K562 (cell line): ENCODE data around the gene VRK3. TPM values are rescaled to one million over a fixed set of nuclear protein-coding genes. Genes with fewer than 3 reads are reported as not detected.
A peak's percentile ranks its signal among the peaks of the same experiment; 100 is the strongest.
"Not testable (repeated sequence)": the region's sequence is repeated elsewhere in the genome, so short reads cannot be mapped to it uniquely, and the experiment has no call there.

ENCODE experiments used
- ATAC-seq: fragments of 200-7000 bp; cut with Tn5 transposase; 3 replicates; pipeline ENCODE4 v1.9.1; 2020; ENCODE audit warnings: moderate library complexity
- BruUV-seq: library from RNA; stranded (reverse); fragments of 400-500 nt; replicated peaks from 2 replicates; lab custom pipeline; 2021; lab: Mats Ljungman, UMichigan
- CTCF ChIA-PET: fragments of 300-600 bp; formaldehyde crosslinking; extraction: SDS; loops from one replicate; lab custom pipeline; 2021; ENCODE audit warnings: low intra/inter-chr PET ratio; lab: Yijun Ruan, JAX
- POLR2A ChIA-PET: fragments of 300-600, 350-650 bp; sonication (Branson Sonifier 250); formaldehyde crosslinking; extraction: SDS; loops from one replicate; lab custom pipeline; 2021; ENCODE audit warnings: antibody characterized with exemption, inconsistent platforms; lab: Yijun Ruan, JAX
- DNase-seq, 4 experiments: peaks; one replicate each; pipeline versions ENCODE4 v3.0.0 to v3.0.0-alpha.2; 2011 to 2018; ENCODE audit warnings: low spot score in 3 of 4, mixed read lengths in 3 of 4; ENCODE audit errors: extremely low read depth in 1 of 4
- FAIRE-seq: peaks from 2 replicates; lab custom pipeline; 2011; peaks lifted over from hg19 to GRCh38; lab: Jason Lieb, UNC
- H2AFZ ChIP-seq: 2 replicates; pipeline ENCODE4 v1.6.0; 2011; ENCODE audit warnings: low read depth, low read length, control low read depth, inconsistent platforms
- H3K27ac ChIP-seq: fragments of 200-600 bp; 3 replicates; pipeline ENCODE4 v1.8.0; 2011; ENCODE audit warnings: low read depth, mild to moderate bottlenecking, control low read depth, inconsistent platforms, low read length, moderate library complexity, mixed read lengths; ENCODE audit errors: extremely low read depth
- H3K27me3 ChIP-seq, 2 experiments: fragments of 300-600 bp in 1 of 2; 2 replicates in 1 of 2; 3 replicates in 1 of 2; pipeline versions ENCODE4 v1.6.0 to v1.8.0; 2011; ENCODE audit warnings: inconsistent platforms in 2 of 2, low read length in 2 of 2, mild to moderate bottlenecking in 1 of 2, mixed read lengths in 1 of 2, moderate library complexity in 1 of 2; ENCODE audit not compliant: control insufficient read depth in 2 of 2, insufficient read depth in 2 of 2
- H3K36me3 ChIP-seq: fragments of 300-600 bp; 3 replicates; pipeline ENCODE4 v1.8.0; 2011; ENCODE audit warnings: mild to moderate bottlenecking, low read length, inconsistent platforms; ENCODE audit not compliant: control insufficient read depth, insufficient read depth
- H3K4me1 ChIP-seq, 2 experiments: fragments of 200-600 bp in 1 of 2; replicated peaks in 1 of 2; 2 replicates in 1 of 2; 3 replicates in 1 of 2; pipeline versions ENCODE4 v1.5.1 to v1.8.0; 2011; ENCODE audit warnings: inconsistent platforms in 2 of 2, low read length in 2 of 2, mild to moderate bottlenecking in 1 of 2, mixed read lengths in 1 of 2, moderate library complexity in 1 of 2; ENCODE audit not compliant: control insufficient read depth in 2 of 2, insufficient read depth in 2 of 2
- H3K4me2 ChIP-seq: 2 replicates; pipeline ENCODE4 v1.6.1; 2011; ENCODE audit warnings: low read length, control low read depth, inconsistent platforms, mixed read lengths; ENCODE audit not compliant: insufficient read depth
- H3K4me3 ChIP-seq: fragments of 200-600 bp; sonication (generic), shearing (Covaris generic); 2 replicates; pipeline ENCODE4 v1.5.1; 2016; ENCODE audit warnings: control low read depth, inconsistent platforms
- H3K79me2 ChIP-seq: fragments of 200-600 bp; 3 replicates; pipeline ENCODE4 v1.8.0; 2011; ENCODE audit warnings: low read length, inconsistent platforms; ENCODE audit not compliant: control insufficient read depth, insufficient read depth
- H3K9ac ChIP-seq, 2 experiments: 2 replicates each; pipeline versions ENCODE4 v1.6.0 to v1.6.1; 2011; ENCODE audit warnings: low read depth in 2 of 2, low read length in 2 of 2, control low read depth in 1 of 2, inconsistent platforms in 1 of 2, mild to moderate bottlenecking in 1 of 2, mixed read lengths in 1 of 2; ENCODE audit not compliant: insufficient read depth in 1 of 2
- H3K9me1 ChIP-seq: one replicate; pipeline ENCODE4 v1.6.0; 2011; ENCODE audit warnings: inconsistent platforms, mild to moderate bottlenecking, low read length, moderate library complexity; ENCODE audit not compliant: control insufficient read depth, insufficient read depth
- H3K9me3 ChIP-seq: replicated peaks from 2 replicates; pipeline ENCODE4 v1.5.1; 2011; ENCODE audit warnings: low read depth, low read length, inconsistent platforms; ENCODE audit not compliant: control insufficient read depth, insufficient read depth
- H4K20me1 ChIP-seq: replicated peaks from 2 replicates; pipeline ENCODE4 v1.6.1; 2011; ENCODE audit warnings: low read length, inconsistent platforms, mixed read lengths; ENCODE audit not compliant: control insufficient read depth, insufficient read depth
- ARID1B ChIP-seq: fragments of 450-650 bp; IDR thresholded peaks from 2 replicates; pipeline ENCODE4 v1.6.1; 2016; ENCODE audit warnings: antibody characterized with exemption, mild to moderate bottlenecking, inconsistent platforms
- BCOR ChIP-seq: fragments of 450-650 bp; IDR thresholded peaks from 2 replicates; pipeline ENCODE4 v1.6.1; 2016
- NRF1 ChIP-seq, 2 experiments: fragments of 450-650 bp; IDR thresholded peaks in 1 of 2; conservative IDR thresholded peaks in 1 of 2; 2 replicates each; pipeline ENCODE4 v1.6.1; 2014; ENCODE audit warnings: mild to moderate bottlenecking in 2 of 2
- PRDM10 ChIP-seq: fragments of 450-650 bp; IDR thresholded peaks from 2 replicates; pipeline ENCODE4 v1.6.1; 2018; ENCODE audit not compliant: partially characterized antibody
- RBM22 ChIP-seq: fragments of 200-400 bp; formaldehyde crosslinking; IDR thresholded peaks from 2 replicates; pipeline ENCODE4 v1.6.1; 2018; ENCODE audit warnings: low read length, low read depth; ENCODE audit not compliant: poor library complexity, severe bottlenecking
- RBM25 ChIP-seq: fragments of 200-400 bp; formaldehyde crosslinking; IDR thresholded peaks from 2 replicates; pipeline ENCODE4 v1.6.1; 2018; ENCODE audit warnings: low read length, low read depth, moderate library complexity; ENCODE audit not compliant: severe bottlenecking
- SMARCA5 ChIP-seq: fragments of 450-650 bp; IDR thresholded peaks from 2 replicates; pipeline ENCODE4 v1.6.1; 2016
- ZBTB17 ChIP-seq: fragments of 450-650 bp; formaldehyde crosslinking; IDR thresholded peaks from 2 replicates; pipeline ENCODE4 v1.4.0; 2020; ENCODE audit warnings: mild to moderate bottlenecking
- ZNF121 ChIP-seq: sonication (generic); formaldehyde crosslinking; conservative IDR thresholded peaks from 2 replicates; pipeline ENCODE4 v1.8.0; 2022; ENCODE audit warnings: missing genetic modification reagents
- WGBS: fragments of 100-300 bp; shearing (Covaris generic); methylation state at CpG from one replicate; pipeline ENCODE4 v1.1.6; 2016; ENCODE audit warnings: low coverage, mixed read lengths; ENCODE audit not compliant: insufficient coverage; ENCODE audit errors: missing lambda C conversion rate; 5-methylcytosine and 5-hydroxymethylcytosine counted together
- in situ Hi-C: fragments of 300-500 bp; cut with MboI; formaldehyde crosslinking; loops from 4 replicates; pipeline ENCODE4 v1.15.0; 2018; ENCODE audit warnings: inconsistent platforms, mixed read lengths
- intact Hi-C: fragments of 100-400 bp; cut with micrococcal nuclease; formaldehyde crosslinking; loops from 2 replicates; pipeline ENCODE4 v1.14.2; 2022
- polyA plus RNA-seq, 8 experiments: library from polyadenylated mRNA; depleted of rRNA in 4 of 8; stranded (reverse) in 5 of 8; unstranded in 3 of 8; fragments of >200 nt; fragmentation: Nextera tagmentation in 2 of 8; fragmentation: Illumina TruSeq in 1 of 8; extraction: Ambion mirVana in 2 of 8; extraction: Trizol in 1 of 8; gene quantifications; 2 replicates each; pipeline versions ENCODE4 v1.2.1 to v1.2.3, GENCODE V29; 2011 to 2014; ENCODE audit warnings: inconsistent platforms in 1 of 8, missing spikeins in 1 of 8
- total RNA-seq, 7 experiments: library from RNA; depleted of rRNA in 6 of 7; stranded (reverse); fragments of >200 nt in 6 of 7; fragmentation: Illumina TruSeq in 2 of 7; extraction: Trizol in 2 of 7; gene quantifications; 2 replicates each; pipeline versions ENCODE4 v1.2.1 to v1.2.3, GENCODE V29; 2011 to 2021; ENCODE audit warnings: low replicate concordance in 1 of 7
- TF ChIP-seq, protein P1 (sequence below): fragments of 250-450 bp; sonication (Bioruptor Pico); IDR thresholded peaks from 2 replicates; pipeline ENCODE4 v1.9.0; 2021; ENCODE audit warnings: mild to moderate bottlenecking, inconsistent platforms
- TF ChIP-seq, protein P2 (sequence below): fragments of 450-650 bp; IDR thresholded peaks from 2 replicates; pipeline ENCODE4 v1.6.1; 2016; ENCODE audit warnings: borderline replicate concordance

VRK3 gene
- total and polyA plus RNA-seq, 9 of the 15 experiments (the other 6 are each of a cell fraction or from before 2014, with no cell fraction given), result 25.6 to 94.3 (median 42.9) TPM

DNA sequence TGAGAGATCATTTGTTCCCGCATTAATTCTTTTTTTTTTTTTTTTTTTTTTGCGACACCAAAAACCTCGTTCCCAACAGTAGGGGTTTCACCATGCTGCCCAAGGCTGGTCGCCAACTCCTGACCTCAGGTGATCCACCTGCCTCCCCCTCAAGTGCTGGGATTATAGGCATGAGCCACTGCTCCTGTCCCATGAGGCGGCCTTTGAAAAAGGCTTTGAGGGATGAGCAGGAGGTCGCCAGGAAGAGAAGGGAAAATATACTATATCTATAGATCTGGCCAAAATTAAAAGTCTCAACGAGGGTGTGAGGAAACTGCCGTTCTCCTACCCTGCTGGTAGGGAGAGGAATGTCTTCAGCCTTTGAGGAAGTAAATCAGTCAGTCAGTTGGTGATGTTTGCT, 26.8 kb upstream of the VRK3 start (continued):
- TF ChIP-seq, protein P1, sequence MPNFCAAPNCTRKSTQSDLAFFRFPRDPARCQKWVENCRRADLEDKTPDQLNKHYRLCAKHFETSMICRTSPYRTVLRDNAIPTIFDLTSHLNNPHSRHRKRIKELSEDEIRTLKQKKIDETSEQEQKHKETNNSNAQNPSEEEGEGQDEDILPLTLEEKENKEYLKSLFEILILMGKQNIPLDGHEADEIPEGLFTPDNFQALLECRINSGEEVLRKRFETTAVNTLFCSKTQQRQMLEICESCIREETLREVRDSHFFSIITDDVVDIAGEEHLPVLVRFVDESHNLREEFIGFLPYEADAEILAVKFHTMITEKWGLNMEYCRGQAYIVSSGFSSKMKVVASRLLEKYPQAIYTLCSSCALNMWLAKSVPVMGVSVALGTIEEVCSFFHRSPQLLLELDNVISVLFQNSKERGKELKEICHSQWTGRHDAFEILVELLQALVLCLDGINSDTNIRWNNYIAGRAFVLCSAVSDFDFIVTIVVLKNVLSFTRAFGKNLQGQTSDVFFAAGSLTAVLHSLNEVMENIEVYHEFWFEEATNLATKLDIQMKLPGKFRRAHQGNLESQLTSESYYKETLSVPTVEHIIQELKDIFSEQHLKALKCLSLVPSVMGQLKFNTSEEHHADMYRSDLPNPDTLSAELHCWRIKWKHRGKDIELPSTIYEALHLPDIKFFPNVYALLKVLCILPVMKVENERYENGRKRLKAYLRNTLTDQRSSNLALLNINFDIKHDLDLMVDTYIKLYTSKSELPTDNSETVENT (CRISPR knock-in tag), result no peak
- TF ChIP-seq ZBTB17 (CRISPR knock-in tag) (no peak), RBM22 (no peak)

- 48% methylated on average over 16 of the region's 16 CpGs for WGBS
- FAIRE-seq, H4K20me1 ChIP-seq, H3K27ac ChIP-seq, DNase-seq, intact Hi-C loops, ATAC-seq, H3K79me2 ChIP-seq, BruUV-seq, H3K27me3 ChIP-seq, H3K9me1 ChIP-seq, in situ Hi-C loops: not testable (repeated sequence)
- Histone ChIP-seq H3K4me3 (peak overlapping the region; percentile 52), H3K9me3 (peaks cover 21% of the 10 kb centered on the region), H3K36me3 (peaks cover 20% of the 10 kb centered on the region), H3K4me1 (peaks cover 10 to 11% of the 10 kb centered on the region in 2 experiments; a peak in 4 of 5 replicates), H2AFZ (peak overlapping the region; percentile 78), H3K4me2 (peak overlapping the region; percentile 84), H3K9ac (peak overlapping the region; percentile 40 to 77; a peak in 2 of 4 replicates)
- ChIA-PET CTCF (interaction anchor here (0.6 kb wide), 1 partner anchor 44 kb away, joined by 3 read pairs; no protein-coding TSS in a partner anchor), POLR2A (interaction anchor here (0.5 to 2.1 kb wide), 8 partner anchors 9 to 915 kb away, joined by 3 to 7 read pairs (median 3); partner anchors contain the start of genes VRK3 and ZNF473)
- TF ChIP-seq SMARCA5 (peak; percentile 47; the same call in 1 of the 2 replicates), ZNF121 (peak; percentile 96), RBM25 (peak; percentile 21), NRF1 (conservative IDR thresholded peaks at IDR 0.05 in 1 of 2, IDR thresholded peaks at IDR 0.05 in 1 of 2) (peak in 1 of 2 experiments; percentile 7; a peak in 1 of 4 replicates), BCOR (peak; percentile 68), ARID1B (0 out of 2 replicates have a peak, but pooled peaks have one; percentile 13), PRDM10 (peak; percentile 18)
- TF ChIP-seq, protein P2, sequence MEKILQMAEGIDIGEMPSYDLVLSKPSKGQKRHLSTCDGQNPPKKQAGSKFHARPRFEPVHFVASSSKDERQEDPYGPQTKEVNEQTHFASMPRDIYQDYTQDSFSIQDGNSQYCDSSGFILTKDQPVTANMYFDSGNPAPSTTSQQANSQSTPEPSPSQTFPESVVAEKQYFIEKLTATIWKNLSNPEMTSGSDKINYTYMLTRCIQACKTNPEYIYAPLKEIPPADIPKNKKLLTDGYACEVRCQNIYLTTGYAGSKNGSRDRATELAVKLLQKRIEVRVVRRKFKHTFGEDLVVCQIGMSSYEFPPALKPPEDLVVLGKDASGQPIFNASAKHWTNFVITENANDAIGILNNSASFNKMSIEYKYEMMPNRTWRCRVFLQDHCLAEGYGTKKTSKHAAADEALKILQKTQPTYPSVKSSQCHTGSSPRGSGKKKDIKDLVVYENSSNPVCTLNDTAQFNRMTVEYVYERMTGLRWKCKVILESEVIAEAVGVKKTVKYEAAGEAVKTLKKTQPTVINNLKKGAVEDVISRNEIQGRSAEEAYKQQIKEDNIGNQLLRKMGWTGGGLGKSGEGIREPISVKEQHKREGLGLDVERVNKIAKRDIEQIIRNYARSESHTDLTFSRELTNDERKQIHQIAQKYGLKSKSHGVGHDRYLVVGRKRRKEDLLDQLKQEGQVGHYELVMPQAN, result 0 out of 2 replicates have a peak, but pooled peaks have one; percentile 2
These were observed 26.2 kb upstream of the VRK3 start for GRCh38 chr19:50051228-50051895.
